ENCODE results near the gene GRK3.

GRCh38 chr22:25554238-25554671, 10.2 kb upstream of the GRK3 start:
- TF ChIP-seq POLR2A (IDR thresholded peaks at IDR 0.05; ENCODE audit: low read length): no peak
- TF ChIP-seq GATA1 (IDR thresholded peaks at IDR 0.05; ENCODE audit: low read depth, low read length): no peak
